Calu3 (cell line): ENCODE results near the gene CALML5. TPM values are rescaled to one million over a fixed set of nuclear protein-coding genes. Genes with fewer than 3 reads are reported as not detected.

Experiments used
- BruUV-seq: library from RNA; stranded (reverse); fragments of 400-500 nt; replicated peaks from 2 replicates; lab custom pipeline; 2021; lab: Mats Ljungman, UMichigan
- CTCF ChIA-PET: fragments of 300-600 bp; sonication (Branson Sonifier 250); formaldehyde crosslinking; loops from one replicate; lab custom pipeline; 2022; ENCODE audit warnings: antibody characterized with exemption; lab: Charles Lee
- DNase-seq: peaks from one replicate; pipeline ENCODE4 v3.0.0; 2022
- H3K27ac Mint-ChIP-seq: one replicate; pipeline ENCODE4 v1.8.0; 2022; ENCODE audit warnings: mixed read lengths; ENCODE audit not compliant: unreplicated experiment
- H3K27me3 Mint-ChIP-seq: one replicate; pipeline ENCODE4 v1.8.0; 2022; ENCODE audit warnings: mixed read lengths; ENCODE audit not compliant: unreplicated experiment
- H3K36me3 Mint-ChIP-seq: one replicate; pipeline ENCODE4 v1.8.0; 2022; ENCODE audit warnings: mild to moderate bottlenecking, moderate library complexity, mixed read lengths; ENCODE audit not compliant: insufficient read depth, unreplicated experiment
- H3K4me1 Mint-ChIP-seq: one replicate; pipeline ENCODE4 v1.8.0; 2022; ENCODE audit warnings: mild to moderate bottlenecking, low read depth, mixed read lengths; ENCODE audit not compliant: unreplicated experiment
- H3K4me3 Mint-ChIP-seq: one replicate; pipeline ENCODE4 v1.8.0; 2022; ENCODE audit warnings: mild to moderate bottlenecking, low read depth, moderate library complexity, mixed read lengths; ENCODE audit not compliant: unreplicated experiment
- H3K9me3 Mint-ChIP-seq: one replicate; pipeline ENCODE4 v1.8.0; 2022; ENCODE audit warnings: low read depth, mixed read lengths; ENCODE audit not compliant: unreplicated experiment
- intact Hi-C: fragments of 100-400 bp; cut with micrococcal nuclease; formaldehyde crosslinking; loops from one replicate; pipeline ENCODE4 v1.10.0; 2022; ENCODE audit not compliant: unreplicated experiment
- total RNA-seq: library from RNA; stranded (reverse); gene quantifications from 2 replicates; pipeline ENCODE4 v1.2.3, GENCODE V29; 2022
- TF ChIP-seq, protein P1 (sequence below): fragments of 200-600 bp; IDR thresholded peaks from one replicate; pipeline ENCODE4 v1.8.0; 2022; ENCODE audit warnings: antibody characterized with exemption; ENCODE audit not compliant: unreplicated experiment

The CALML5 gene
- total RNA-seq, 1 experiment from 2014 or later: not detected

DNA sequence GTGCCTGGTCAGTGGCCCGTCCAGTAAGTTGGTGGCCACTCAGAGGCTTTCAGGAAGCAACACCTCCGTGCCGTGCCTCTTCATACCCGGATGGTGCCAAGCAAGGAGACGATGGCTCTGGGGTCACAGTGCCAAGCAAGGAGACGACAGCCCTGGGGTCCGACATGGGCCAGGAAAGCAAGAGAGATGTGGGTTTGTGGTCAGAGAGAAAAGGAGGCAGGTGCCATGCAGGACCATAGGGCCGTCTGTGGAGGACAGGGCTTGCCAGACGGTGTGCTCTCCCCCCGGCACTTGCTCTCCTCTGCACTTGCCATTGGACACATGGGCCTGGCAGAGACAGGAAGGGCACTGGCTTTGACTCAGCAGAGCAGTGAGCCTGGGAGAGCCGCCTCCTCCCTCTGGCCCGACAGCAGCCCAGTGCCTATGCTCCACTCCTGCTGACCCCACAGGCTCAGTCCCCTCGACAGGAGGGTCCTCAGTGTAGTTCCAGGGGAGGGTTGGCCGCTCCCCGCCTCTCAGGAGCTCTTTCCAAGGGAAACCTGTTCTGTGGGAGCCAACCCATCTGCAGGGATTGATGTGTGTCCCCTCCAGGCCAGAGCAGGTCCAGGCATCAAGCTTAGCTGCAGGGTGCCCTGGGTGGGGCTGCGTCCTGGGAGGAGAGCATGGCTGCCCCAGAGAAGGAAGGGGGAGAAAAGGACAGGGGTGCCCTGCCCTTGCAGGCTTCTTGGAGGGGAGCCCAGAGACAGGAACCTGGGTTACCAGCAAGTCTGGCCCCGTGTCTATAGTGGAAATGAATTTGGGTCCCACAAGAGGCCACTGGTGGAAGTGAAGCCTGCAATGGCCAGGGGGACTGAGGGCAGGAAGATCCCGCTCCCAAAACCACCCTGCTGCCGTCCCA lies 7.6 kb upstream of the CALML5 start:
- CTCF ChIA-PET: no interaction called here
- Mint-ChIP-seq H3K27ac (no peak overlapping the region), H3K36me3 (peaks cover 17% of the 10 kb centered on the region), H3K27me3 (peaks cover 10% of the 10 kb centered on the region), H3K4me3 (no peak overlapping the region), H3K4me1 (peaks cover 34% of the 10 kb centered on the region), H3K9me3 (no peaks in the 10 kb centered on the region)
- no peak for DNase-seq
- intact Hi-C loops: no loop called here
- TF ChIP-seq, protein P1, sequence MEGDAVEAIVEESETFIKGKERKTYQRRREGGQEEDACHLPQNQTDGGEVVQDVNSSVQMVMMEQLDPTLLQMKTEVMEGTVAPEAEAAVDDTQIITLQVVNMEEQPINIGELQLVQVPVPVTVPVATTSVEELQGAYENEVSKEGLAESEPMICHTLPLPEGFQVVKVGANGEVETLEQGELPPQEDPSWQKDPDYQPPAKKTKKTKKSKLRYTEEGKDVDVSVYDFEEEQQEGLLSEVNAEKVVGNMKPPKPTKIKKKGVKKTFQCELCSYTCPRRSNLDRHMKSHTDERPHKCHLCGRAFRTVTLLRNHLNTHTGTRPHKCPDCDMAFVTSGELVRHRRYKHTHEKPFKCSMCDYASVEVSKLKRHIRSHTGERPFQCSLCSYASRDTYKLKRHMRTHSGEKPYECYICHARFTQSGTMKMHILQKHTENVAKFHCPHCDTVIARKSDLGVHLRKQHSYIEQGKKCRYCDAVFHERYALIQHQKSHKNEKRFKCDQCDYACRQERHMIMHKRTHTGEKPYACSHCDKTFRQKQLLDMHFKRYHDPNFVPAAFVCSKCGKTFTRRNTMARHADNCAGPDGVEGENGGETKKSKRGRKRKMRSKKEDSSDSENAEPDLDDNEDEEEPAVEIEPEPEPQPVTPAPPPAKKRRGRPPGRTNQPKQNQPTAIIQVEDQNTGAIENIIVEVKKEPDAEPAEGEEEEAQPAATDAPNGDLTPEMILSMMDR: no peak
- no TSS peak for BruUV-seq

DNA sequence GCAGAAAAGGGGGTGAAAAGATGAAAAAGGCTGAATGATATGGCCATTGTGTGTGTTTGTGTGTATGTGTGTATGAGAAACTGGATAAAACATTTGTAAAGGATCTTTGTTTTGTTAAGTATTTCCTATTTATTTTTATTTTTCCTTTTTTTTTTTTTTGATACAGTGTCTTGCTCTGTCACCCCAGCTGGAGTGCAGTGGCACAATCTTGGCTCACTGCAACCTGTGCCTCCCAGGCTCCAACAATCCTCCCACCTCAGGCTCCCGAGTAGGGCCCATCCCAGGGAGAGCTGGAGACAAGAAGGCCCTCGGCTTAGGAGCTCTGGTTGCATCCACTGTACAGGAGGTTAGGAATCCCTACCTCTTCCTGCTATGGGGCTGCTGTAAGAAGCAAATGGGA lies 6.9 kb upstream of the CALML5 start:
- CTCF ChIA-PET: no interaction called here
- Mint-ChIP-seq H3K9me3 (no peaks in the 10 kb centered on the region), H3K27me3 (peaks cover 10% of the 10 kb centered on the region), H3K27ac (peak overlapping the region; percentile 9), H3K36me3 (peaks cover 17% of the 10 kb centered on the region), H3K4me3 (no peak overlapping the region), H3K4me1 (peaks cover 35% of the 10 kb centered on the region)
- no TSS peak for BruUV-seq
- TF ChIP-seq, protein P1: no peak
- intact Hi-C loops: no loop called here
- no peak for DNase-seq

DNA sequence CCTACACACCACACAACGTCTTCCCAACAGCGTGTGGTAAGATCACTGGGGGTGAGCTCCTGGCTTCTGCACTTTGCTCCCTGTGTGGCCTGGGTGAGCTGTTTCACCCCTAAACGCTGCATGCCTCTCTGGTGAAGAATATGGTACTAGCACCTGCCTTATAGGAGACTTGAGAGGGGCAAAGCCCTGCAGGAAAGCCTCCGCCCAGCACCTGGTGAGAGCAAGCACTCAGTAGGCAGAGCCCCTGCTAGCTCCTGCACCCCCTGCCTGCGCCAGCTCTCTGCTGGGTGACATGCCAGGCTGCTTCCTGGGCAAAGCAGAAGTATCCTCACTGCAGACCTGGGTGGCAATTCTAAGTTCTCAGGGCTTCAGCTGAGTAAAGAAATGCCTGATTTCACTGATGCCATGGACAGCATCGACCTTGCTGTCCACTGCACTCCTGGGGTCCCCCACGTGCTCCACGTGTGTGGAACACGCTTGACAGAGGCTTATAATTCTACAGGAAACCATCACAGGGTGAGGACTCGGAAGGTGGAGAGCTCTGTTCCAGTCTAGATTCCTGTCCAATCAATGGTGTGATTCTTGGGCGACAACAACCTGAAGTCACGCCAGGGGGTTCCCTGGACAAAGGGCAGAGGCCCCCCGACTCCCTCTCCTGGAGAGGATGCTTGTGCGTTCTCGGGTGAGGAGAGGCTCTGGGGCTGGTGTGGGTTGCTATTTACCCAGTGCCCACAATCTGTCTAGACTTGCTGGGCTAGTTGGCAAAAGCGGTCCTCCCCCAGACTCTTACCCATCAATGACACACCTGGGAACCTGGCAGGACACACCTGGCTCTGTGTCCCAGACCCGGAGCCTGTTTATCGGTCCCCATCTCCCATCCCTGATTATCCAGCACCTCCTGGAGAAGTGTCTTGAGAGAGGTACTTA lies 5.0 kb upstream of the CALML5 start:
- no TSS peak for BruUV-seq
- H3K36me3 Mint-ChIP-seq: peaks cover 17% of the 10 kb centered on the region
- peaks cover 10% of the 10 kb centered on the region for H3K27me3 Mint-ChIP-seq
- intact Hi-C loops: no loop called here
- CTCF ChIA-PET: no interaction called here
- no peak for DNase-seq
- H3K9me3 Mint-ChIP-seq: no peaks in the 10 kb centered on the region
- H3K4me3 Mint-ChIP-seq: peak overlapping the region; percentile 12
- H3K4me1 Mint-ChIP-seq: peaks cover 42% of the 10 kb centered on the region
- H3K27ac Mint-ChIP-seq: no peak overlapping the region
- TF ChIP-seq, protein P1: no peak

DNA sequence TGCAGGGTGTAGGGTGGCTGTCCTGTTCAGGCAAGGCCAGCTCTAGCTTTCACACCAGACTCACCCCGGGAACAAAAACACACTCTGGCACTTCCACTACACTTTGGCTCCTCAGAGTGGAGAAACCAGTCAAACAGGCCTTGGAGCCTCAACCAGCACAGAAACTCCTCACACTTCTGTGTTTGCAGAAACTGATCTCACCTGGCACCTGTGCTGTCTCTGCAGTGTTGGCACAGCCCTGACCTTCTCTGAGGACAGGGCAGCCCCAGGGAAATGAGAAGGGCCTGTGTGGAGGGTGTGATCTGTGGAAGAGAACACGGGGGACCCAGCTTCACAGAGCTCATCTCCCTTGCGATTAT lies 4.1 kb upstream of the CALML5 start:
- H3K9me3 Mint-ChIP-seq: no peaks in the 10 kb centered on the region
- CTCF ChIA-PET: interaction anchor here (0.5 kb wide), 1 partner anchor 24 kb away, joined by 7 read pairs; no protein-coding TSS in a partner anchor
- peaks cover 17% of the 10 kb centered on the region for H3K36me3 Mint-ChIP-seq
- intact Hi-C loops: loop anchor here (1.0 to 2.0 kb wide), 2 partner anchors 15 to 43 kb away; no protein-coding TSS in a partner anchor
- no TSS peak for BruUV-seq
- peak; percentile 77 for DNase-seq
- TF ChIP-seq, protein P1: no peak
- peaks cover 42% of the 10 kb centered on the region for H3K4me1 Mint-ChIP-seq
- peaks cover 2% of the 10 kb centered on the region for H3K27me3 Mint-ChIP-seq
- peak overlapping the region; percentile 12 for H3K4me3 Mint-ChIP-seq
- H3K27ac Mint-ChIP-seq: peak overlapping the region; percentile 62
